NCI-H2196 treated with DMSO at 0.1 percent for 48 hours (cell line): ENCODE data around the gene COL23A1.
A peak's percentile ranks its signal among the peaks of the same experiment; 100 is the strongest.

Experiments
- DNase-seq: peaks from one replicate; lab custom pipeline; 2025; ENCODE audit not compliant: unreplicated experiment; lab: John Stamatoyannopoulos, UW

Gene COL23A1

DNA sequence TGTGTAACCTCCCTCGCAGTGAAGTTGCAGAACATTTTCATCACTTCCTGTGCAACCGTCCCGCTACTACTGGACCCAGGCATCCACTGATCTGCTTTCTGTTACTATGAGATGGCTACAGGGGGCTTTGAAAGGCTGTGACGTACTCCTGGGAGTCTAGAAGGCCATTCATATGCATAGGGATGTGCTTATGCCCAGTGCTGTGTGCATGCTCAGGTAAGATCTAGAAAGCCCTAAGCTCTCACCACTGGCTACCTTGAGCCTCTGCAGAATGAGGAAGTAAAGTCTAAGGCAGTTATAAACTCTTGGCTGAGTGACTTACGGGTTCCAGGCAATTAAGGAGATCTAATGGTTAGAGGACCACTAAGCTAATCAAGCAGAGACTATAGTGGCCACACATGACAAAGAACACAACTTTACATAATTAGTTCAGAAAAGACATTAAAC, 374.1 kb downstream of the COL23A1 start:
- no peak for DNase-seq

GRCh38 chr5:178215280-178216002, 374.8 kb downstream of the COL23A1 start:
- DNase-seq, result no peak

DNA sequence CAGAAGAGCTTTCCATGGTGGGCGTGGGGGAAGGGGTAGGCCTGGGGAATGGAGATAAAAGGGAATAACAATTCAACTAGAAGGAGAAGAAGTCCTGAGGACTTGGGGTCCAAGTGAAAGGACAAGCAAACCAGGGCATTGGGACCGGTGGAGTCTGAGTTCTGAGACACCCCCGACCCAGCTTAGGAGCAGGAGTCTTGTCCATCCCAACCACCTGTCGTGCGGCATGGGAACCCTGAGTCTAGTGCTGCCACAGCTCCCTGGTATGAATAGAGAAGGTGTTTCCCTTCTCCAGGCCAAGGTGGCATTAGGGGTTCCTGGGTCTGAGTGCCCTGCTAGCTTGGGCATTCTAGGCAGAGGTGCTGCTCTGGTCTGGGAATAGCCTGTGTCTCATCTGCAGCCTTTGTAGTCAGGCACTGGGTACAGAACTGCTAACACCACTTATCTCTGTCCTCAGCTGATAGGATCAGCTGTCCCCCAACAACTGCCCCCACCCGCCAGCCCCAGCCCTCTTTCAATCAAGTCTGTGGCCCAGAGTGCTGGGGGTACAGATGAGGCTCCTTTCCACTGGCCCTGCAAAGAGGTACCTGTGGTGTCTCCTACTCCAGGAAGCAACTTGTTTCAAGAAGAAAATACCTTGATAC, 375.9 kb downstream of the COL23A1 start:
- no peak for DNase-seq

- DNase-seq, result no peak
Measured at GRCh38 chr5:178213748-178214151, 376.4 kb downstream of the COL23A1 start.

- DNase-seq, result no peak
Measured at GRCh38 chr5:178213003-178213461, 377.2 kb downstream of the COL23A1 start.

GRCh38 chr5:178212241-178213002, 377.8 kb downstream of the COL23A1 start:
- no peak for DNase-seq

- no peak for DNase-seq
Measured at GRCh38 chr5:178211095-178212048, 378.8 kb downstream of the COL23A1 start.

DNA sequence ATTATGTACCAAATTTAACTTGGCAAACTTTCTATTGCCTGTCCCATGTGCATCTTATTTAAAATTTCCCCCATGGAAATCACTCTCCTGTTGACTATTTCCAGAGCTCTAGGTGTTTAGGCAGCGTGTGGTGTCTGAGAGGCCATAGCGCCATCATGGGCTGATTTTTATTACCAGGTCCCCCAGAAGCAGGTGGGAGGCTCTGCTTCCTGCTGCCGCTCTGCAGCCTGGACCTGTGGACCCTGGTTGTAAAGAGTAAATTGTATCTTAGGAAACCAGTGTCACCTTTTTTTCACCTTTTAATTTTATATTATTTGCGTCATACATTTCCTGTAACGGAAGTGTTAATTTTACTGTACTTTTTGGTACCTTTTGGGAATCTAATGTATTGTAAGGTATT, 379.5 kb downstream of the COL23A1 start:
- DNase-seq, result no peak

- DNase-seq, result no peak
Measured at GRCh38 chr5:178210073-178210535, 380.1 kb downstream of the COL23A1 start.

DNA sequence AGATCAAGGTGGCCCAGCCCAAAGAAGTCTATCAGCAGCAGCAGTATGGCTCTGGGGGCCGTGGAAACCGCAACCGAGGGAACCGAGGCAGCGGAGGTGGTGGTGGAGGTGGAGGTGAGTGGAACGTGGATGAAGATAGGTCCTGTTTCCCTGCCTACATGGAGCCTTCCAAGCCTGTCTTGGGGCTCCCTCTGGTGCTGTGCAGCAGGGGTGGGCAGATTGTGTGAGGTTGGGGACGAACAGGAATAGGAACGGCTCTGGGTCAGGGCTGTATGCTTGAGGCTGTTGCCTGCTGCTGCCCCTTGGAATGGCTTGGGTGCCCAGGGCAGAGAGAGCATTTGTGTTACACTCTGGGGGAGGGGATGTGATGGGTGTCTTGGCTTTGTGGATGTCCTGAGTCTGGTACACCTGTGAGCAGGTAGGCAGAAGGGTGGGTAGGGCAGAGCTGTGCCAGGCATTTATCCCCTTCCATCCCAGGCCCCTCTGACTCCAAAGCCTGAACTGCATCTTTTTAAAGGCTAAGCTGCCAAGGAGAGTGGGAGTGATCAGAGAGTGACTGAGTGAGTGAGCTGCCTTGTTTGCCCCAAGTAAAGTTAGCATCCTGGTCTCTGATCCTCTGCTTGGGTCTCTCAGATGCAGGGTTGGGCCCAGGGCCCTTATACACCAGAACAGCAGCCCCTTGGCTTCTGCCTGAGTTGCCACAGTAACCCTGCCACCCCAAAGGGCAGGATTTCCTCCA, 380.7 kb downstream of the COL23A1 start:
- no peak for DNase-seq

DNA sequence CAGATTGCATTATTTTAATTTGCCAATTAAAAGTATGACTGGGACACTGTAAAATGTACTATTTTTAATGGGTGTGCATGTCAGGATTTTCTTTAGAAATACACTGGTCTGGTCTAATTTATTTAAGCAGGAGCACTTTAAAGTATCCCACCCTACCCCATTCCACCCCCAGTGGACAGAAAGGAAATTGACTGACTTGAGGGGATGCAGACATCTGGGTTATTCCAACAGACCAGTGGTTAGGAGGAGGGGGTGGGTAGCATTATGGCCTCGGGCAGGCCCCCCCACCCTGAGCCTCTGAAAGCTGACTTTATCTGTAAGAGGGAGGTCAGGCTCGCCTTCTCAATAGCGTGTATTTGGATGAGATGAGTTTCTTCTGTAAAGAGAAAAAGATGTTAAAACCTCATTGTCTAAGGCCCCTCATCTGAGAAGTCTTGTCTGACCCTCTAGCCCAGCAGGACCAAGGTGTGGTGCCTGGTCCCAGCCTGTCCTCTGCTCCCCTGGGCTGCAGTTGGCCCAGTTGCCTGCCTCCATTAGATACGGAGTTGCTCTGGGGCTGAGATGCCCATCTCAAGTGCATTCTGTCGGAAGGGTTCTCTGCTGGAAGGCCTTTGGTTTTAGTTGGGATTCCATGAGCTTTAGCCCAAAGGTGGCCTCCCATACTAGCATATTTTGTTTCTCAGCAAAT, 381.5 kb downstream of the COL23A1 start:
- DNase-seq, result no peak

- DNase-seq, result no peak
Measured at GRCh38 chr5:178207917-178208280, 382.3 kb downstream of the COL23A1 start.

DNA sequence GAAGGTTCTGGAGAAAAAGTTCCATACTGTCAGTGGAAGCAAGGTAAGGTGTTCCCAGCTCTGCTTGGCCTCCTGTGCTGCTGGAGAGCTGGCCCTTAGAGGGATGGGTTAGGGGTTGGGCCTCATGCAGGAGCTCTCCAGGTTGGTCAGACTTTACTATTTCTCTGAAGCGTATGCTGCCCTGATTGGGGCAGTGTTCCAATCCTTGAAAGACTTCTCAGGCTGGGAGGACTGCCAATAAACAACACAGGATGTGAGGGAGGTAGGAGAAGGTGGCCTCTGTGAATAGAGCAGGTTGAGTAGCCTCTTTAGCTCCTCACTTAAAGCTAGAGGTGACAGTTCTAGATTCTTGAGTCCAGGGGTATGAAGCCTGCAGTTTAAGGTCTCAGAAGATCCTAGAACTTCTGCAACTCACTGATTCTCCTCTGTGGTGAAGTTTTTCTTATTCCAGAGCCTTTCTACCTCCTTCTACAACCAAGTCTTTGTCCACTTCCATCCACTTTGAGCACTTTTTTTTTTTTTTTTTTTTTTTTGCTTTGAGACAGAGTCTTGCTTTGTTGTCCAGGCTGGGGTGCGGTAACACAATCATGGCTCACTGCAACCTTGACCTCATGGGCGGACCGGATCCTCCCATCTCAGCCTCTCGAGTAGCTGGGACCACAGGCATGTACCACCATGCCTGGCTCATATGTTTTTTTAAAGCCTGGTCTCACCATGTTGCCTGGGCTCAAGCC, 382.8 kb downstream of the COL23A1 start:
- DNase-seq, result peak; percentile 85

DNA sequence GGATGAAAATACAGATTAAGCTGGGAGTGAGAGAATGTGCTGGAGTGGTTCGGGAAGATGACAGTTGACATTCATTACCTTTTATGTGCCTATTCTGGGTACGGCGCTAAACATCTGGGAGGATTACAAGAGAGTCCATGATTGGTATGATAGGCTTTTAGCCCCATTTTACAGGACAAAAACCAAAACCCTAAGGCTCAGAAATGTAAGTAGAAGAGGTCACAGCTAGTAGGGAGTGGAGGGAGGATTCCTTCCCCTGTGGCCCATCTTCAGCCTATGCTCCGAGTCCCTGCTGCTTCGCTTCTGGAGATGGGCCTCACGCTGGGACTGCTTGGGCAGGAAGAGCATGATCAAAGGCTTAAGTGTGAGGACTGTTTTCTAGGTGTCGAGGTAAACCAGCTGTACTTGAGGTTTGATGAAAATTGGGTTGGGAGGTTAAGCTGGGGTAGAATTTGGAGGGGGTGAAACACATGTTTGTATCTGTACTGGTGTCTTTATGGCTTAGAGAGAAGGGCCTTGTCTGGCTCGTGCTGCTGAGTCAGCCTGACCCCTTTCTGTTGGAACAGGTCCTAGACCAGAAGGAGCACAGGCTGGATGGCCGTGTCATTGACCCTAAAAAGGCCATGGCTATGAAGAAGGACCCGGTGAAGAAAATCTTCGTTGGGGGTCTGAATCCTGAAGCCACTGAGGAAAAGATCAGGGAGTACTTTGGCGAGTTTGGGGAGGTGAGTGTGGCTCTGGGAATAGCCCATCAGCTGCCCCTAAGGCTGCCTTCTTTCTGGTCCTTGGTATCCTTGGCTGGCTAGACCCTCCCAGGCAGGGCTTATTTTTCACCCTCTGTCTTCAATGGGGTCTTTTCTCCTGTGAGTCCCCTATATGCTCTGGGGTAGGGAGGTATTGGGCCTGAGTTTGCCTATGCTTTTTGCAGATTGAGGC, 383.8 kb downstream of the COL23A1 start:
- DNase-seq, result no peak

DNA sequence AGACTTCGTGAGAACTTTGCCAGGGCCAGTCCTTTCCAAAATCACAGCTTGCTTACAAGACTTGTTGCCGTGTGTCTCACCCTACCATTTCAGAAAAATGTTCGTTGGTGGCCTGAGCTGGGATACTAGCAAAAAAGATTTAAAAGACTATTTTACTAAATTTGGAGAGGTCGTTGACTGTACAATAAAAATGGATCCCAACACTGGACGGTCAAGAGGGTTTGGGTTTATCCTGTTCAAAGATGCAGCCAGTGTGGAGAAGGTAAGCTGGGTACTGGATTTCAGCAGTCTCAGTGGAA, 384.5 kb downstream of the COL23A1 start:
- no peak for DNase-seq

DNA sequence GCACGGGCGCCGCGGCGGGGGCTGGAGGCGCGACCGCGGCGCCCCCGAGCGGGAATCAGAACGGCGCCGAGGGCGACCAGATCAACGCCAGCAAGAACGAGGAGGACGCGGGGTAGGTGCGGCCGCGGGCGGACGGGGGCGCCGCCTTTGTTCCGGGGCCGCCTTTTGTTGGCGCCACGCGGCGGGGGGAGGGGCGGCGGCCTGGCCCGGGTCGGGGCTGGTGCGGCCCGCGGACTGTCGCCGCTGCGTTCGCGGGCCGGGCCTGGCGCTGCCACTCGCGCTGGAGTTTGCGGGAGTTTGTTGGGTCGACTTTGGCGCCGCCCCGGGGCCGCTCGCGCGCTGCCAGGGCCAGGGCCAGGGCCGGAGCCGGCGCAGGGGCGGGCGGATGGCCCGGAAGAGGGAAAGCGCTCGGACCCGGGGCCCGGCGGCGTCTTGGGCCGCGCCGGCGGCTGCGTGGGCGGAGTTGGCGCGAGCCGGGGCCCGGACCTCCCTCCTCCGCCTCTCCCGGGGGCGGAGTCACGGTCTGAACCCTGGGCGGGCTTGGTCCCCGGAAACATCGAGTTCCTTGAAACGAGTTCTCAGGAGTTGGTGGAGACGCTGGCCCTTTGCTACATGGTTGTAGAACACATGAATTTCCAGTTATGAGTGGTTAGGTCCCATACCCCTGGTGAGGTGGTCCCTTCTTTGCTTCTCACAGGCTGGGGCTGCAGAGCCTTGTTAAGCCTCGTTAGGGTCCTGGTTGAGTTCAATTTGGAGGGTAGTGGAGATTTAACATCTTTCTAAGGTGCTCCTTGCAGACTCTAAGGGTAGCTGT, 385.1 kb downstream of the COL23A1 start:
- DNase-seq, result peak; percentile 27
